ENCODE measurements around the gene LMF1. TPM values are rescaled to one million over a fixed set of nuclear protein-coding genes. Genes with fewer than 3 reads are reported as not detected.

LMF1 gene
- total and polyA plus RNA-seq, 2 of the 4 experiments (the other 2 are of a cell fraction) = 7.7 to 13.1 TPM

- no peak for TF ChIP-seq RAD21 (IDR thresholded peaks at IDR 0.05; ENCODE audit: low read length)
- no peak for TF ChIP-seq RFX5 (IDR thresholded peaks at IDR 0.05; ENCODE audit: low read depth, low read length)
These were observed 123.6 kb downstream of the LMF1 start for GRCh38 chr16:847151-847550.

More at GRCh38 chr16:847151-847550, 123.6 kb downstream of the LMF1 start:
- no peak overlapping the region for H2AFZ ChIP-seq (replicated peaks; ENCODE audit: low read length, poor library complexity)
- H3K56ac ChIP-seq (ENCODE audit: extremely low read depth, insufficient read depth, low read length) = no peak overlapping the region
- ATAC-seq (ENCODE audit: low read depth) (no peak), DNase-seq (no peak)
- no peaks in the 10 kb centered on the region for H3K9me1 ChIP-seq (ENCODE audit: insufficient read depth, low read length)
- no TSS peak for BruUV-seq (replicated peaks)
- CTCF ChIA-PET = no interaction called here
- H4K20me1 ChIP-seq (ENCODE audit: insufficient read depth, low read length) = no peaks in the 10 kb centered on the region
- dilution Hi-C loops (cut with HindIII; ENCODE audit: low sequenced_read_pairs, unreplicated experiment) (no loop called here), intact Hi-C loops (cut with micrococcal nuclease) (no loop called here), in situ Hi-C loops (cut with MboI; ENCODE audit: low sequenced_read_pairs) (no loop called here)
- H3K23ac ChIP-seq (ENCODE audit: low read depth, low read length) = no peak overlapping the region
- no peaks in the 10 kb centered on the region for H3K79me1 ChIP-seq (ENCODE audit: low read depth in 1 of 2, low read length in 2 of 2)
- H4K91ac ChIP-seq (ENCODE audit: insufficient read depth, low read depth, low read length) = no peak overlapping the region
- H3K9ac ChIP-seq (ENCODE audit: low read depth, low read length) = no peak overlapping the region
- POLR2A ChIA-PET (ENCODE audit: unreplicated experiment) = no interaction called here
- no peak overlapping the region for H2BK15ac ChIP-seq (ENCODE audit: low read depth, low read length)
- no peak overlapping the region for H3K14ac ChIP-seq (replicated peaks; ENCODE audit: low read depth, low read length)
- H2BK5ac ChIP-seq (ENCODE audit: low read depth, low read length, poor library complexity, severe bottlenecking) = no peak overlapping the region
- no peaks in the 10 kb centered on the region for H3K27me3 ChIP-seq (ENCODE audit: control insufficient read depth, insufficient read depth, low read length)
- WGBS, 2 experiments (ENCODE audit: extremely low coverage in 2 of 2, insufficient read length in 1 of 2) = no CpG with 5 or more reads among the region's 10 CpGs
- H3K9me3 ChIP-seq (ENCODE audit: control insufficient read depth, insufficient read depth, low read length) = peaks cover 42% of the 10 kb centered on the region
- no peak overlapping the region for H4K5ac ChIP-seq (ENCODE audit: low read depth, low read length)
- H3K4me3 ChIP-seq (ENCODE audit: insufficient read depth, low read depth, low read length) = no peak overlapping the region
- H2BK120ac ChIP-seq (ENCODE audit: low read depth, low read length) = no peak overlapping the region
- H4K8ac ChIP-seq (ENCODE audit: low read depth in 2 of 2, low read length in 2 of 2) = no peak overlapping the region
- H2BK20ac ChIP-seq (ENCODE audit: low read depth, low read length) = no peak overlapping the region
- H3K4me2 ChIP-seq (ENCODE audit: low read depth, low read length) = no peak overlapping the region
- no peak overlapping the region for H2AK9ac ChIP-seq (replicated peaks; ENCODE audit: low read depth, low read length, poor library complexity)
- no peak overlapping the region for H3K27ac ChIP-seq (ENCODE audit: insufficient read depth, low read length)
- no peak overlapping the region for H2AK5ac ChIP-seq (ENCODE audit: low read depth, low read length)
- no peak overlapping the region for H3K4ac ChIP-seq (ENCODE audit: low read depth, low read length)
- H3K18ac ChIP-seq (ENCODE audit: low read depth, low read length) = no peak overlapping the region
- H3K36me3 ChIP-seq (ENCODE audit: control insufficient read depth, insufficient read depth, low read length) = no peaks in the 10 kb centered on the region
- H3K4me1 ChIP-seq (ENCODE audit: control insufficient read depth, insufficient read depth, low read length) = no peaks in the 10 kb centered on the region
